Naive thymus-derived CD4-positive, alpha-beta T cell (primary cell): ENCODE results near the gene SORCS2. TPM values are rescaled to one million over a fixed set of nuclear protein-coding genes. Genes with fewer than 3 reads are reported as not detected.

Source experiments
- ATAC-seq: fragments of 150-1000 bp; cut with Tn5 transposase; 2 replicates; pipeline ENCODE4 v1.10.0; 2021; ENCODE audit warnings: mild to moderate bottlenecking, moderate library complexity
- CTCF ChIA-PET: fragments of 350-600 bp; sonication (Branson Sonifier 250); formaldehyde crosslinking; loops from one replicate; lab custom pipeline; 2021; ENCODE audit warnings: antibody characterized with exemption; lab: Charles Lee
- POLR2A ChIA-PET: fragments of 350-600 bp; sonication (Branson Sonifier 250); formaldehyde crosslinking; loops from one replicate; lab custom pipeline; 2021; ENCODE audit warnings: antibody characterized with exemption, inconsistent platforms; lab: Charles Lee
- DNase-seq, 9 donors: peaks; one replicate each; pipeline versions ENCODE4 v3.0.0 to v3.0.0-alpha.2; 2020 to 2022; ENCODE audit warnings: mixed read lengths in 1 of 9
- H3K27ac ChIP-seq: one replicate; pipeline ENCODE4 v1.7.0; 2013; ENCODE audit warnings: mild to moderate bottlenecking, low read depth, low read length, moderate library complexity
- H3K27me3 ChIP-seq, 2 donors: one replicate each; pipeline ENCODE4 v1.7.0; 2013; ENCODE audit warnings: low read length in 2 of 2, mild to moderate bottlenecking in 2 of 2, moderate library complexity in 2 of 2; ENCODE audit not compliant: control insufficient read depth in 2 of 2, insufficient read depth in 2 of 2
- H3K36me3 ChIP-seq, 3 experiments: 1 replicate in 2 of 3; 2 replicates in 1 of 3; pipeline ENCODE4 v1.7.0; 2013; ENCODE audit warnings: low read length in 3 of 3, mild to moderate bottlenecking in 3 of 3, moderate library complexity in 1 of 3; ENCODE audit not compliant: insufficient read depth in 3 of 3, control insufficient read depth in 2 of 3
- H3K4me1 ChIP-seq, 2 donors: one replicate each; pipeline ENCODE4 v1.7.0; 2013; ENCODE audit warnings: low read length in 2 of 2, mild to moderate bottlenecking in 2 of 2, moderate library complexity in 1 of 2; ENCODE audit not compliant: control insufficient read depth in 2 of 2, insufficient read depth in 2 of 2
- H3K4me3 ChIP-seq: 2 replicates; pipeline ENCODE4 v1.7.0; 2013; ENCODE audit warnings: mild to moderate bottlenecking, low read length
- H3K9me3 ChIP-seq, 3 experiments: 1 replicate in 2 of 3; 2 replicates in 1 of 3; pipeline ENCODE4 v1.7.0; 2013; ENCODE audit warnings: low read length in 3 of 3; ENCODE audit not compliant: control insufficient read depth in 2 of 3
- H3K27ac Mint-ChIP-seq, 9 donors: one replicate each; pipeline ENCODE4 v1.8.0; 2020 to 2022; ENCODE audit warnings: mixed read lengths in 9 of 9, mild to moderate bottlenecking in 8 of 9, moderate library complexity in 5 of 9, inconsistent platforms in 2 of 9
- H3K27me3 Mint-ChIP-seq, 5 donors: one replicate each; pipeline ENCODE4 v1.8.0; 2021 to 2022; ENCODE audit warnings: mixed read lengths in 5 of 5, mild to moderate bottlenecking in 1 of 5
- H3K36me3 Mint-ChIP-seq, 5 donors: one replicate each; pipeline ENCODE4 v1.8.0; 2020 to 2022; ENCODE audit warnings: mixed read lengths in 5 of 5, mild to moderate bottlenecking in 3 of 5, inconsistent platforms in 1 of 5
- H3K4me1 Mint-ChIP-seq, 7 donors: one replicate each; pipeline ENCODE4 v1.8.0; 2020 to 2022; ENCODE audit warnings: mixed read lengths in 7 of 7, mild to moderate bottlenecking in 3 of 7, inconsistent platforms in 1 of 7
- H3K4me3 Mint-ChIP-seq, 10 donors: one replicate each; pipeline ENCODE4 v1.8.0; 2020 to 2022; ENCODE audit warnings: mild to moderate bottlenecking in 10 of 10, mixed read lengths in 10 of 10, moderate library complexity in 6 of 10, inconsistent platforms in 2 of 10
- H3K9me3 Mint-ChIP-seq, 11 donors: one replicate each; pipeline ENCODE4 v1.8.0; 2020 to 2022; ENCODE audit warnings: mixed read lengths in 11 of 11, mild to moderate bottlenecking in 4 of 11, inconsistent platforms in 1 of 11, moderate library complexity in 1 of 11
- intact Hi-C, 2 donors: fragments of 100-400 bp; cut with micrococcal nuclease; formaldehyde crosslinking; loops; one replicate each; pipeline ENCODE4 v1.15.1; 2023
- polyA plus RNA-seq, 2 donors: library from polyadenylated mRNA; unstranded; fragments of 300-500 nt; fragmentation: Illumina TruSeq; gene quantifications; one replicate each; pipeline ENCODE4 v1.2.3, GENCODE V29; 2021
- total RNA-seq, 6 experiments: library from RNA in 5 of 6; stranded (reverse) in 5 of 6; gene quantifications; 1 replicate in 5 of 6; 2 replicates in 1 of 6; pipeline ENCODE4 v1.2.3 and lab custom pipeline; 2021 to 2026

Gene SORCS2
- total and polyA plus RNA-seq, 7 experiments from 2014 or later: 0.10 TPM; not detected in 6

DNA sequence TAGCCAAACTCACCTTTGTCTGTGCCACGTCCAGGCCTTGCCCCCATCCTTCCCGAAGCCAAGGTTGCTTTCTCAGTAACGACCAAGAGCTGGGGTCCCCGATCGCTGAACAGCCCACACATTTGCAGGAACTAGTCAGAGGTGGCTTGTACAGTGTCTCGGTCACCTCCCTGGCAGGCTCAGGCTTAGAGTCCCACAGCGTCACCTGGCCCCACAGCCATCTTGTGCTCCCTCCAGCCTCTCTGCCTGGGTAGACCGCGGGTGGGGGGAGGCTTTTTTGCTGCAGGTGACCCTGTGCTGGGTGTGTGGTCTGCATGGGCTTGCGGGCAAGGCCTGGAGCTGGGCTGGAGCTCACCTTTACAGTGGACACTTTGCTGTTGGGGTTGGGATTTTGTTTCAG lies 182.2 kb downstream of the SORCS2 start:
- no peak overlapping the region for H3K27ac ChIP-seq
- no peak overlapping the region for H3K4me3 ChIP-seq
- Mint-ChIP-seq H3K9me3 (peaks cover 0 to 16% (median 1%) of the 10 kb centered on the region in 11 donors), H3K36me3 (no peaks in the 10 kb centered on the region), H3K4me1 (peaks cover 0 to 3% (median 0%) of the 10 kb centered on the region in 7 donors), H3K27ac (no peak overlapping the region), H3K27me3 (peaks cover 14 to 50% (median 31%) of the 10 kb centered on the region in 5 donors), H3K4me3 (no peak overlapping the region)
- no peak for ATAC-seq
- H3K36me3 ChIP-seq: no peaks in the 10 kb centered on the region
- intact Hi-C loops: no loop called here
- ChIA-PET POLR2A (no interaction called here), CTCF (no interaction called here)
- DNase-seq: no peak
- peaks cover 0 to 4% of the 10 kb centered on the region in 2 donors for H3K27me3 ChIP-seq
- H3K4me1 ChIP-seq: no peaks in the 10 kb centered on the region
- peaks cover 0 to 3% (median 0%) of the 10 kb centered on the region in 3 experiments for H3K9me3 ChIP-seq

DNA sequence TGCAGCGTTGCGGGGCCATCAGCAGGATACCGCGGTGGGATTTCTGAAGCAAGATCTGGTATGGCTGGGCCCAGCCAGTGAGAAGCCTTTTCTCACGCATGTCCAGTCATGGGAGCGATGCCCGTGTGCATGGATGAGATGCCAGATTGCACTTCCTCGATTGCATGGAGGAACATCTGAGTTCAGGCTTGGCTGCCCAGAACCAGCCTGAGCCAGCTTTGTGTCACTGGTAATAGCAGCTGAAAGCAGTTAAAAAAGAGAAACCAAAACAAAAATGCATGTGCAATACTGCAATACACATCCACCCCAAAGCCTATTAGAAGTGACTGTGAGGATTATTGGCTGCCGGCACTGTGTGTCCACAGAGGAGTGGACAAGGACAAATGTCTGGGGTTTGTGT lies 183.1 kb downstream of the SORCS2 start:
- intact Hi-C loops: no loop called here
- H3K36me3 Mint-ChIP-seq: no peaks in the 10 kb centered on the region
- POLR2A ChIA-PET: no interaction called here
- Histone ChIP-seq H3K4me3 (no peak overlapping the region), H3K27me3 (peaks cover 0 to 4% of the 10 kb centered on the region in 2 donors), H3K4me1 (no peaks in the 10 kb centered on the region), H3K36me3 (no peaks in the 10 kb centered on the region), H3K27ac (no peak overlapping the region), H3K9me3 (peaks cover 0 to 3% (median 0%) of the 10 kb centered on the region in 3 experiments)
- ATAC-seq (no peak), DNase-seq (no peak)
- H3K9me3 Mint-ChIP-seq: peaks cover 0 to 16% (median 1%) of the 10 kb centered on the region in 11 donors
- peaks cover 0 to 3% (median 0%) of the 10 kb centered on the region in 7 donors for H3K4me1 Mint-ChIP-seq
- peaks cover 14 to 50% (median 34%) of the 10 kb centered on the region in 5 donors for H3K27me3 Mint-ChIP-seq
- no peak overlapping the region for H3K4me3 Mint-ChIP-seq
- CTCF ChIA-PET: no interaction called here
- H3K27ac Mint-ChIP-seq: no peak overlapping the region

DNA sequence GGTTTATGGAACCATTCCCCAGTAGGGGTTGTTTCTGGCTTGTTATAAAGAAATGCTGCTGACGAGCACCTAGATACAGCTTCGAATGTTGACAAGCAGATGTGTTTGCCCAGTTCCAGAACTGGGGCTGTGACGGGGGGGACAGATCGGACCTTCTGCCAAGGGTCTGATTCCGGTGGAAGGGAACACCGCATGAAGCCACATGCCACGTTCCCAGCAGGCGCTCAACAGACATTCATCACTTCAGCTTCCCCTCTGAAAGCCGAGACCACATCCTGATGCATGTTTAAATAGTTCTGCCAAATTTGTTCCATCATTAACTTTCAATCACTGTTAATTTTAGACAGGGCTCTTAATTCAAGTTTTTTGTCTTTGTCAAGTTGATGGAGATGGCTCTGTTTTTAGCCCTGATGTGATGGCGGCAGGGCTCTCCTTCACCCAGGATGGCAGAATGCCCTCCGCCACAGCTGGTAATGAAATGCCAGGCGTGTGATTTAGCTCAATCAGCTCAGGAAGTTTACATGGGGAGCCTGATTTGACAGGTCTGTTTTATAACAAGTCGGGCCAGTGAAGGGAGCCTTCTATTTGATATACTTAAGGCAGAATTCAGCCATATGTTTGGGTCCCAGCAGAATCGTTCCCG lies 185.0 kb downstream of the SORCS2 start:
- Histone ChIP-seq H3K9me3 (peaks cover 0 to 3% (median 0%) of the 10 kb centered on the region in 3 experiments), H3K36me3 (no peaks in the 10 kb centered on the region), H3K27me3 (peaks cover 0 to 4% of the 10 kb centered on the region in 2 donors), H3K4me3 (no peak overlapping the region), H3K27ac (no peak overlapping the region), H3K4me1 (no peaks in the 10 kb centered on the region)
- ATAC-seq: no peak
- intact Hi-C loops: no loop called here
- CTCF ChIA-PET: no interaction called here
- H3K36me3 Mint-ChIP-seq: no peaks in the 10 kb centered on the region
- no peak for DNase-seq
- peaks cover 0 to 16% (median 1%) of the 10 kb centered on the region in 11 donors for H3K9me3 Mint-ChIP-seq
- POLR2A ChIA-PET: no interaction called here
- H3K27me3 Mint-ChIP-seq: peaks cover 14 to 62% (median 37%) of the 10 kb centered on the region in 5 donors
- no peak overlapping the region for H3K27ac Mint-ChIP-seq
- no peak overlapping the region for H3K4me3 Mint-ChIP-seq
- peaks cover 0 to 3% (median 0%) of the 10 kb centered on the region in 7 donors for H3K4me1 Mint-ChIP-seq

DNA sequence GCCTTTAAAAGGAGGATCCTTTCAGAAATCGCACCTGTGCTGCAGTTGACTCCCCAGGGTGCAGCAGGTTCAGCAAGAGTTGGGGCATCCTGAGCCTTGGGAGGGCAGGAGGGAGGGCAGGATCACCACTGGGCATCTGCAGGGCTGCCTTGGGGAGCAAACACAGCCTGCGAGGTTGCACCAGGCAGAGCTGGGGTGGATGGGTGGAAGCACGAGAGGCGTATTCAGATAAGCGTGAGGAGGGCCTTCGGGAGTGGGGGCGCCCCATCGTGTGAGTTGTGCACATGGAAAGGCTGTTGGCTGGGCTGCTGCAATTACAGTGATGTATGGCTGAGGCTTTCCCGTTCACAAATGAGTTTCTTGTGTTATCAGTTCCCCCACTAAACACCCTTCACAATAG lies 186.8 kb downstream of the SORCS2 start:
- ChIA-PET CTCF (no interaction called here), POLR2A (no interaction called here)
- Mint-ChIP-seq H3K9me3 (peaks cover 0 to 16% (median 1%) of the 10 kb centered on the region in 11 donors), H3K36me3 (no peaks in the 10 kb centered on the region), H3K27me3 (peaks cover 14 to 62% (median 37%) of the 10 kb centered on the region in 5 donors), H3K4me1 (peaks cover 0 to 3% (median 0%) of the 10 kb centered on the region in 7 donors), H3K27ac (no peak overlapping the region), H3K4me3 (no peak overlapping the region)
- H3K36me3 ChIP-seq: no peaks in the 10 kb centered on the region
- no peaks in the 10 kb centered on the region for H3K4me1 ChIP-seq
- peaks cover 0 to 4% of the 10 kb centered on the region in 2 donors for H3K27me3 ChIP-seq
- no peak overlapping the region for H3K27ac ChIP-seq
- H3K9me3 ChIP-seq: peaks cover 0 to 3% (median 0%) of the 10 kb centered on the region in 3 experiments
- H3K4me3 ChIP-seq: no peak overlapping the region
- DNase-seq (no peak), ATAC-seq (no peak)
- intact Hi-C loops: no loop called here

DNA sequence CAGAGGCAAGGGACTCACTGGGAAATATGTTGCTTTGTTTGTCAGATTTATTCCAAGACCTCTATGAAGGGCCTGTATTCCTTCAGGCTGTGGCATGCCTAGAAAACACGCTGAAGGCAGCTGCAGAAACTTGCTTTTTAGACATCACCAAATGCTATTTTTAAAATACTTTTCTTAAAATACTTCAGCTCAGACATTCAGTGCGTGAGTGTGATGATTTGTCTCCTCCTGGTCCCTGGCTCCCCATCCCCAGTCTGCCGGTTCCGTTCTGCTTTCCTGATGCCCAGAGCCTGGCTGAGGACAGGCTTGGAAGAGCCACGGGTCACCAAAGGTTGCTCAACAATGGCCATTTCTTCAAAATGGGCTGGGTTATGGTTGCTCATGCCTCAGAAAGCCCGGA lies 187.4 kb downstream of the SORCS2 start:
- ChIA-PET POLR2A (no interaction called here), CTCF (no interaction called here)
- Histone ChIP-seq H3K27ac (no peak overlapping the region), H3K27me3 (peaks cover 0 to 4% of the 10 kb centered on the region in 2 donors), H3K9me3 (peaks cover 0 to 3% (median 0%) of the 10 kb centered on the region in 3 experiments), H3K4me1 (no peaks in the 10 kb centered on the region), H3K36me3 (no peaks in the 10 kb centered on the region), H3K4me3 (no peak overlapping the region)
- Mint-ChIP-seq H3K4me1 (peaks cover 0 to 3% (median 0%) of the 10 kb centered on the region in 7 donors), H3K27ac (no peak overlapping the region), H3K9me3 (peaks cover 0 to 16% (median 1%) of the 10 kb centered on the region in 11 donors), H3K36me3 (no peaks in the 10 kb centered on the region), H3K4me3 (no peak overlapping the region), H3K27me3 (peaks cover 14 to 62% (median 37%) of the 10 kb centered on the region in 5 donors)
- intact Hi-C loops: no loop called here
- ATAC-seq: no peak
- no peak for DNase-seq

DNA sequence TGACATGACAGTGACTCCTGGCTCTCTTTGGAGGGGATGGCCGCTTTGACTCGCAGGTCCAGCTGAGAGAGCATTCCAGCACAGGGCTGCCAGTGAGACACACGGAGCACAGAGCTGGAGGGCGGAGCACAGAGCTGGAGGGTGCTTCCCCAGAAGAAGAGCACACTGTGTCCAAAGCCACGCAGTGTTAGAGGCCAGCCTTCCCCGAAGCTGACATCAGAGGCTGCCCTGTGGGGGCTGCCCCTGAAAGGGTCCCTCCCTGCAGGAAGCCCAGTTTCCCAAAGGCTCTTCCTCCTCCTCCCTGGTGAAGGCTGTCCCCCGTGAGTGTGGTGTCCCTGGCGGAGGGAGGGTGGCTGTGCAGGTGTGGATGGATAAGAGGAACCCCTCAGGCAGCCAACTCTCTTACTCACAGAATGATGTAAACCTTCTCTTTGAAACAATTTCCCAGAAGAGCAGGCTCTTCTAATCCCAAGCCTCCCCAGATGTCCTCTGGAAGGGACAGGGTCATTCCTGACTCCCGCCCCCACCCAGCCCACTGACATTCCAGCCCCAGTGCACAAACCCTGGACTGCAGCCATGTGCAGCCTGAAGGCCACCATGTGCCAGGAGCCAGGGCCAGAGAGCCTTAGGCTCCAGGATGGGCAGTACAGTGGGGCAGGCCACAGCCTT lies 189.0 kb downstream of the SORCS2 start:
- Mint-ChIP-seq H3K36me3 (no peaks in the 10 kb centered on the region), H3K27me3 (peaks cover 14 to 49% (median 28%) of the 10 kb centered on the region in 5 donors), H3K4me1 (peaks cover 0 to 3% (median 0%) of the 10 kb centered on the region in 7 donors), H3K4me3 (no peak overlapping the region), H3K9me3 (peaks cover 0 to 16% (median 0%) of the 10 kb centered on the region in 11 donors), H3K27ac (no peak overlapping the region)
- Histone ChIP-seq H3K9me3 (peaks cover 0 to 3% (median 0%) of the 10 kb centered on the region in 3 experiments), H3K27me3 (peaks cover 0 to 4% of the 10 kb centered on the region in 2 donors), H3K36me3 (no peaks in the 10 kb centered on the region), H3K4me1 (no peaks in the 10 kb centered on the region), H3K27ac (no peak overlapping the region), H3K4me3 (no peak overlapping the region)
- intact Hi-C loops: no loop called here
- CTCF ChIA-PET: no interaction called here
- POLR2A ChIA-PET: no interaction called here
- DNase-seq: no peak
- ATAC-seq: no peak
